Measurements from ENCODE around the gene NPAS3.

Gene NPAS3

DNA sequence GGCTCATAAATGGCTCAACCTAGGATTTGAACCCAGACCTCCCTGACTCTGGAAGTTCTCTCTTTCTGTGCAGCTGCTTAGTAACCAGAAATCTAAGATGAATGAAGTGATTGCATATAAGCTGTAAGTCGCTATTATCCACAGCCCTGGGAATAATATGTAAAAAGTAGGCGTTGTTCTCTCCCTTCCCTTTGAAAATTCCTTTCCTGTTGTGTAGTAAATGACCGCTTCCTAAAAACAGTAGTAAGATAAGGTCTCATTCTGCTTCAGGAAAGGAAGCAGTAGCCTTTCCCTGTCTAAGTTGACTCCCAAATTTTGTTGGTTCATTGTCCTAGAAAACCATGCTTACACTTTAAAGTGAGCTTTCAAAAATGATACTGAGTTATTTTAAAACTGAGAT lies 593.9 kb downstream of the NPAS3 start:
- DNase-seq: no peak

- DNase-seq: no peak
Observed at GRCh38 chr14:33534104-33534503, 595.4 kb downstream of the NPAS3 start.

DNA sequence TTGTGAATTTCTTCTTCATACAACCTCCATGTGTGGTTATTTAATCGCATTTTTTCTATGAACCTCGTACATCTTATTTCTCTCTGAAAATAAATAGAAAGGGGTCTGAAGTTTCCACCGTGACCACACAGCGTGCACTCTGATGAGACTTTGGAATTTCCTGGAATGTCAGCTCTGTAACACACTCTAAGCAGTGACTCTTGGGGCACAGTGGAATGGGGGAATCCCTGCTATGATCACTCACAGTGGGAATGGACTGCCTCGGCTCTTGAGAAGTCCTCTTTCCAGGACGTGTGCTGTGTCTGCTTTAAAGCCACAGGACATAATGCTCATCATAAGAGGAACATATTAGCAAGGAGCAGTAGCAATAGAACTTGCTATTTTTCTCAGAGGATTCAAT lies 596.0 kb downstream of the NPAS3 start:
- no peak for DNase-seq

GRCh38 chr14:33539918-33540357 lies 601.3 kb downstream of the NPAS3 start:
- no peak for DNase-seq

DNA sequence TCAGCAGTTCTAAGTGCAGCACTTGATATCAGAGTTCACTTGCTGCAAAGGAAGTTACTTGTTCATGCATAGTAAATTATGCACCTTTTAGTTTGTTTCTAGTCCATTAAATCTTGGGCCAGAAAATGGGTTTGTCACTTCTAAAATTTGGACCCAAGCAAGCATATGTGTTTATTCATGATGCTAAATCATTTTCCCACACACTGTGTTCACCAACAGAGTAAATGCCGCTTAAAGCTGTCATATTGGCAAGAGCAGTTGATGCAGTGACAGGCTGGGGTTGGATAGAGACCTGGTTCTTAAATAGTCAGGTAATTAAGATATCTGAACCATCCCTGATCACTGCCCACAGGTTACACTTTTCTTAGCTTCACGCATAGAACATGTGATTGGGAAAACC lies 602.5 kb downstream of the NPAS3 start:
- no peak for DNase-seq

DNA sequence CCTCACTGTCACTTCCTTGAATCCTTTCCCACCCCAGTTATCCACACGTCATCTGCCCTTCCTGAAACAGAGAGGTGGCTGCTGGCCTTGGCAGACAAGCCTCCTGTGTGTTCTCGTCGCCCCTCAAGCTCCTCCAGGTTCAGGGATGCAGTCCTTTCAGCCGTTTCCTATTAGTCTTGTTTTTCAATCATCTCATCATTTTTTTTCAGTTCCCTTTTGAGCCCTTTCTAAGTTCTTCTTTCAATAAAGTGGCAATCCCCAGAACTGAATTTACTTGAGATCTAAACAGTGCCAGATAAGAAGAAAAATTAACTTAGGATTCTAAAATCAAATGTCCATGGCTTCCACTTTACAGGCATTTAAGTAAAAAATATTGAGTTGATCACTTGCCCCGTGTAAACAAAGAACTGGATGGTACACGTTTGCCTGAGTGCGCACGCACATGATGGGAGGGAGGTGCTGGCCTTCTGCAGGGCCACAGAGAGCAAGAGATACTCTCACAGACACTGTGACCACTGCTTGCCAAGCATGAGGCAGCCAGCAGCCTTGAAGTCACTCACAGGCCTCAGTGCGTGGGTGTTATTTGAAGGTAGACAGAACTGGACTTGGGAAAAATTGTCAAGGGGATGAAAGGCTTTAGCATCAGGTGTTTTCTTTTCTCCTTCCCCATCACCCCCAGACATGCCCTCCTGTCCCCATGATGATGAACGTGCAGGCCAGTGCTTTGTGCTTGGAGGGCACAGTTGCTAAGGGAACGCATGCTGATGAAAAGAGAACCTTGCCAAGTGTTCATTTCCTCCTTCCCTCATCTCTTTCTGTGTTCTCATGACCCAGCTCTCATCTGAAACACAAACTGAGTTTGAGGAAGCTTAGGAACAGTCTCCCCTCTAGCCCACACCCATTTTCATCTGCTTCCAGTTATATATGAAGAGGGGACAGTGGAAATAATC lies 603.9 kb downstream of the NPAS3 start:
- no peak for DNase-seq

DNA sequence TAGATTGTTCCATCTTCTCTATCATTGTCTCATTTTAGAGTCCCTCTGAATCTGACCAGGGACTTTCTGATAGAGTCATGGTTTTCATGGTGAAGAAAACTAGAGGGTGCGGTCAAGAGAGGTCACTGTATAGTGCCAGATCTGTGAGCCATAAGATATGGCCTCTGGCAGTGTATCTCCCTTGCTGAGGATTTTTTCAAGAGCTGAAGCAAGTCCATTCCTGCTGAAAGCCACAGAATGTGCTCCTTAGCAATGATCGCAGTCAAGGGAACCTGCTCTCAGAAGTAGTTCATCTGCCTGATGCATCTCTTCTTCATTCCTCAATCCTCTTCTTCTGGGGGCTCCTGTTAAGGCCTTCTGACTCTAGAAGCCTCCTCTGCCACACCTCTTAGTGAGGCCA lies 607.0 kb downstream of the NPAS3 start:
- DNase-seq: no peak

DNA sequence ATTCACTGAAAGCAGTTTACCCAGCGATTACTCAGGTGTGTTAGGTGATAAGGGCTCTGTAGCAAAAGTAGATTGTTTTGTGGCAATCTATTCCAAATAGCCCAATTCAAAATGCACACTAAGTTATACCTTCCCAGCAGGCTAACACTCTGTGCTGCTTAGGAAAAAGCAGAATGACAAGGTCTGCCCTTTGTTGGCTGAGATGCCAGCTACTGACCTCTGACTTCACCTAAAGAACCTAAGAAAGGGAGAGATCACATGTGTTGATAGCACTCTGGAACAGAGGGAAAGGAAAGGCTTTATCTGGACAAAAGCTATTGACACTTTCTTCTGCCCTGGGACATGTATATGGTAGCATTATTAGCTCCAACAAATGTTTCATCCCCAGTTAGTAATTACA lies 609.9 kb downstream of the NPAS3 start:
- no peak for DNase-seq

DNA sequence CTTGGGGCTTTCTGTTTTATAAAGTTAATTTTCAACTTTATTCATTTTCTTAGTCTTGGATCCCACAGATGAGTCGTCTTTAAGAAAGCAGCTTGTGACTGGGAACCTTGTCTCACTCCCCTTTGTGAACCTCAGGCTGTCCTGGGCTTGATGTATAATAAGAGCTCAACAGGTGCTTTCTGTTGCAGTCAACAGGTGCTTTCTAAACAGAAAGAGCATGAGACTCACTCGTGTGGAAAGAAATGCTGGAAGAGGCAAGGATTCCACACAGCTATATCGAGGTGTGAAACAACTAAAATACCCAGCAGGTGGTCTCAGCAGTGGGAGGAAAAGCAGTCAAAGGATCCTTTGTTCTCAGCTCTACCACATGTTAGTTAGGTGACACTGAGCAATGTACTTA lies 613.3 kb downstream of the NPAS3 start:
- no peak for DNase-seq

GRCh38 chr14:33553706-33554278 lies 615.1 kb downstream of the NPAS3 start:
- no peak for DNase-seq

DNA sequence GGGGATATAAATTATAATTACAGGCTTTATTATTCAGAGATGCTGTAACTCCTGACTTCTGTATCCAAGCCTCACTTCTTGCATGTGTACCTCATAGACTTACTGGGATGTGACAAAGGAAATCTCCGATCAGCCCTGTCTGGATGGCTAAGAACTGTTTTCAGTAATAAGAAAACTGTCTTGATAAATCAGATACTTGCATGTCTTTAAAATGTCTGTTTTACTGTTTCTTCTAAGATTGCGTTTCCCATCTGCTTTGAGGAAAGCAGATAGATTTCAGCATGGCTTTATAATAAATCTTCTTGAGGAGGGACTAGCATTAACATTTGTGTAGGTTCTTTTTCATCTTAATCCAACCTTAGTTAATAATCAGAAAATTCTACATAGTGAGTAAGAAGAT lies 616.3 kb downstream of the NPAS3 start:
- no peak for DNase-seq

DNA sequence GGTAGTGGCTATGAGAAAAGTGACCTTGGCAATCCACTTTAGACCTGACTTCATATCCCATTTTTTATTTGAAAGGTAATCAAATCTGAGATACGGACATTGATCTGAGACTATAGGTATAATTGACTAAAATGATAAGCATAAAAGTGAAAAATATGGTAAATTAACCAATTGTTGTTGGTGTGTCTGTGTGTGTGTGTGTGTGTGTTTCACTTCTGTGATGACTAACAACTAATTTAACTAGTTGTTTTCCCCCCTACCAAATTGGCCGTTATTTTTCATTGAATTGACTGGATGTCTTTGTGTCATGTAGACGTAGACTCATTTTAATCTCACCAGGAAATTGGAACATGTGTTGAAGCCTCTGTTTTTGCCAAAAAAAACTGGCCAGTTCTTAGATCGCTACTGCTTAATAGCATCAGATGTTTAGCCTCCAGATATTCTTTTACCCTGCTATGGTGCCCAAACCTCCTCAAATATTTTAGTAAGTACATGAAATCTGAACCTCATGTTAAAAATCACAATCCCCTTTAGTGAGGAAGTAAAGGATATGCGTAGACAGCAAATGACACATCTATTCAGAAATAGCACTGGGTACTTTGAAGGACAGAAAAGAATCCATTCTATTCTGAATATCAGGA lies 617.2 kb downstream of the NPAS3 start:
- DNase-seq: no peak

DNA sequence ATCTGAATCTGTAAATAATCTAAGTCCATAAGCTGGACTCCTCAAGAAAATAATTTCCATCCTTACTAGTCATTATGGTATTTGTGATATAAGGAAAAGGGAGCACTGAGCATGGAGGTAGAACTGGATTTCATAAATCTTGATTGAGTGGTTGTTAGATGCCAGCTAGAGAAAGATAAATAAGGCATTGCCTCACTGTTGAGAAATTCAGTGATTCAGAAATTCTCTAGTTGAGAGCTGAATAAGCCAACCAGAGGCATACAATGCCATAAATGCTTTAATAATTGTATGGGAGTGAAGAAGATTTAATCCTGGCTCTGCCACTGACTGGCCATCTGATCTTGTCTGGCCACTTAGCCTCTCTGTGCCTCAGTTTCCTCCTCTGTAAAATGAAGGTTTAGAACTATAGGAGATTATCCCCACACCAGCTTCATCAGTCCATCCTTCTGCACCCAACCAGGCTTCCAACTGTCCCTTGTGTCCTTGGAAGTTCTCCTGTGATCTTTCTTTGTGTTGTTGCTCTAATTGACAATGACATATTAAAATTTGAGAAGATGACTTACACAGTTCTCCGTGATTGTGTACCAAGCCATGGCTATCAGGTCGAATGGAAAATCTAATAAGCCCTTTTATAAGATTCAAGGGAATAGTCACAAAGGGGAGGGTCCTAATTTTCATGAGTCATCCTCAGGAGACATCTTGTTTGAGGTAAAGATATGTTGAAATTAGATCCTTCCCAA lies 617.9 kb downstream of the NPAS3 start:
- DNase-seq: no peak

DNA sequence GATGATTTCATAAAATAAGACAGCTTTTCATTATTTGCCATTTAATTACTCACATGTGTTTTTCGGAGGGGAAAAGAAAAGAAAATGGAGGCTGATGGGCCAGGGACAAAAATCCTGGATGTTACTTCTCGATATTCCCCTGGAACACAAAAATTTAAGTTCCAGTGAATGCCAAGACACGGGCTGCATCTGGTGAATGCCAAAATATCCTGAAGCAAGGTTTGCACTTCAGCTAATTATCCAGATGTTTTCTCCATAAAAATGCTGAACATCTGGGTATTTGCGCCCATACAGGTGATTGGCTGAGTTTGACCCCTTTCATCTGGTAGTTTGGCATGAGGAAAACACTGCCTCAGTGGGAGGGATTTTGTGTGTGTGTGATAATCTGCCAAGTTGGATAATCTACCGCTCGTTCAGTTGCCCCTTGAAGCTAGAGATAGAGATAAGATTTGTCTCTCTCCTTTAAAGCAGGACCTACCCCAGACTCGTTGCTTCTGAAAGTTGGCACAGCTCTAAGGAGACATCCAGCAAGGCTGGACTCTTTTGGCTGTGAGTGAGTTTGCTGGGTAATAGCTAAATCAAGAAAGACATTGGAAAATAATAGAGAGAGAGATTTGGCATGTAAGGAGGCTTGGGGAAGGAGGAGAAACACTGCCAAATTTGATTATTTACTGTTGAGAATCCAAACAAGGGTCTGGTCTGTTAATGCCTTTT lies 622.2 kb downstream of the NPAS3 start:
- no peak for DNase-seq

DNA sequence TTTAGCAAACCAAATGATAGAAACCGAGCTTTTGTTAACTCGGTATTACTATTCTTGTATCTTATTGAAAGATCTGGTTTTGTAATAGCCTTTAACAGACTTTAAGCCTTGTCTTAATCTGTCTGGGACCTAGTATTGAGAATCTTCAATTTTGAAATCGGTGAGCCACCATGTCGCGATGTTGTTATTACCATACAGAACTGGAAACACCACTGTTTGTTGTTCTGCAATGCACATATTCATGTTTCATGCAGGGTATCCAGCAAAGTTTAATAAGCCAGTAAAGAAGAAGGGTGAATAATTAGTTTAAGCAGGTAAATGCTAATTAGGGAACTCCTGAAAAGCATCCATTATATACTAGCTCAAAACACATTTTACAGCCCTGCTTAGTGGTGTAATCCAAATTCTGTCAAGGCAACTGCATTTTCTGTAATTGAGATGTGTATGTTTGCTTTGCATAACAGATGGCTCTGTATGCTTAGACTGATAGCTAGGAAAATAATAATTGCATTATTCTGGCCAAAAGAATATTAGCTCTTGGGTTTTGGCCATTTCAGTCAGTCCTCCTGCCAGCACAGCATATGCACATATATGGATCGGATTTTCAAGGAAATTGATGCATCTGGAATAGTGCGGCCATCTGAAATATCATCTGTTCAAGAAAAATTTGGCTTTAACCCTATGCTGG lies 623.0 kb downstream of the NPAS3 start:
- no peak for DNase-seq

DNA sequence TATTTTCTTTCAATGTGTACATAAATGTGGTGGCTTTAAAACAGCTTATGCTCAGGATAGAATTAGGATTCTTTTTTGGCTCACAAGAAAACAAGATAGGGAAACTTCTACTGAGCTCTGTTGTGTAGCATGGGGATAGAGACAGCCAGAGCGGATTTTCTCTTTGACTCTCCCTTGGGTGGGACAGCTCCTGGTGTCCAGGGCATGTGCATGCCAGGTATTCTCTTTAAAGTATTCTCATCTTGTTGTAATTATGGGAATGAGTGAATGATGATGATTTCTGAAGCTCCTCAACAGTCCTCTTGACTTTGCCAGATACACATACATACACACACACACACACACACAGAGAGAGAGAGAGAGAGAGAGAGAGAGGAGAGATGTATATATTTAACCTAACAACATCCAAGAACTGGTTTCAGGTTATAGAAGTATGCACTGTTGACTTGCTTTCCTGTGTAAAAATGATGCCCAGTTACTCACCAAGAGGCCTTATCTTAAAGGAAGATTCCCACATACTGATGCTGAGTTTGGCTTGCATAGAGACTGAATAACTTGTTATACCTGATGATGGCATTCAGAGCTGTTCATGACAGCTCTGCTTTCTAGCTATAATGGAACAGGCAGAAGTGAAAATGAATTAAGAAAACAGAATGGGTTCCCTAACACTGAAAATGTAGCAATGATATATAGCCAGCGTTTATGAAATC lies 624.7 kb downstream of the NPAS3 start:
- no peak for DNase-seq

GRCh38 chr14:33563901-33564197 lies 625.2 kb downstream of the NPAS3 start:
- DNase-seq: no peak

DNA sequence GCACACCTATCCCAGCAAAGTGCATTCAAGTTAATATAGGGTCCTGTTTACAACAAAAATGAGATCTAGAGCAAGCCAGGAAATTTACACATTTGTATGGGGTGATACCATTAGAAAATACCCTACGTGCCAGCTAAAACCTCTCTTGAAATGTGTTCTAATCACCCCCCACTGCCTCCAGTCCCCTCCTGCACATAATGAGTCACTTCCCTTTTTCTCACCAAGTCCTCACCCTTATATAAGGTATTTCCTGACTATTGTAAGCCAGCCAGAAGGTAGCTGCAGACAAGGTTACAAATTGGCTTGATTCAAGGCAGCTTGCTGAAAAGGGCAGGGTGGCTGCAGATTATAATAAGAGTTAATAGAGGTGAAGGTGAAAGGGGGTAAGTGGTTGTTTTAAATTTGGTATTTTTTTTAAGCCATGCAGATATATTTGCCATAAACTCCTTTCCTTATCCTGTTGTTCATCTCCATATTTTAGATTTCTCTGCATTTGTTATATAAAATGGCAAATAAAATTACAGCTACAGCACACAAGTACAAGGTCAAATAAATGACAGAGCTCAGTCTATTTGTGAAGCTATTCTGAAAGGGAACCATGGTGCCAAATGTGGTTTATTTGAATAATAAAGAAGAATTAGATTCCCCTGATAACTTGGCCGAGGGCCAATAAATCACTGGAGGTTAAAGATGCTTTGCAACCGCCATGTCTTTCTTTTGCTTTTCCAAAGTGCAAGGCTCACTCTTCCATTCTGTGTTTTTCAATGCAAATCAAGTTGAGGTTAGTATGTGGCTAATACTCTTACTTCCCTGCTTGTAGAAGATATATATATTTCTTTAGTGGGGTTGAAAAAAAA lies 626.3 kb downstream of the NPAS3 start:
- no peak for DNase-seq

DNA sequence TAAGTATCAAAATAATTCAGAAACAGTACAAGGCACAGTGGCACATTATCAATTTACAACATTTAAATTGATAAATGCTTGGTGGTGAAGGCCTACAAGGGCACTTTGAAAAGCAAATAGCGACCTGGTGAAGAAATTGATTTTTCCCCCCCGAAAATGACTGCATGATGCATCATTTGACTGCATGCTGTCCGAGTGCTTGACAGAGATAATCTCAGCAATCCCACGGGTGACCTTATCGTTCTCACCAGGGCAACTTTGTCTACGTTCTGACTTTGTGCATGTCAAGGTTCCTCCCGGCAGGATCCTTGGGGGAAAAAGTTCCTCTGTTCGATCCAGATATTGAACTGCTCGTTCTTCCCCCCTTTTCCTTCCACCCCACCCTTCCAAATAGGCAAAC lies 627.4 kb downstream of the NPAS3 start:
- DNase-seq: no peak

DNA sequence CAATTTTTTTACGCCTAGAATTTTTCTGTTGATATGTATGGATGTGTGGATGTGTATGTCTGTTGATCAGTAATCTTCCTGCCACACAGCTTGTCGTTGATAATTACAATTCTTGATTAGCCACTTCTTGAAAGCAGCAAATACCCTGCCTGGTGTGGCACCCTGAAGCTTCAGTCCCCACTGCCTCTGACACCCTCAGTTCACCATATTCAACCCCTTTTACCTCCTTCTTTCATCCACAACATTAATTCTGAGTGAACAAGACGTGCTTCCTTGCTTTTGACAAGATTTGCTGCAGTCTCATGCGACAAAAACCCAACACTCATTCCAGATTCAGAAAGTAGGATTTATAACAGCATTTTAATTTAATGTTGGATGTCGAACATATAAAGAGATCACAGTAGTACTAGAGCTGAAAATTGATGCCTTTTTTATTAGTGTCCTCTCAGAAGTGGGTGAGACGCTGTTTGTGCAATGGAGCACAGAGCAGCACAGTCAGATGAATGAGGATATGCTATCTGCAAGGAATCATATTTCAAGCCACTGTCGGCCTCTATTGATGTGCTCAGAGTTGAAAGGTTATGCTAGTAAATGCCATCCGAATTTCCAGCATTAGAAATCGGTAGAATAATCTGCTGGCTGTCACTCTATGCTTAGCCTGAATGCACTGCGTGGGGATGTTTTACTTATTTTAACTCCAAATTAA lies 628.5 kb downstream of the NPAS3 start:
- DNase-seq: no peak

Measured in suppressor macrophage treated with lipopolysaccharide for 4 hours (primary cell).